Medulla oblongata (tissue), 1 donor: ENCODE measurements around the gene TMEM19.
"Not testable (repeated sequence)": the region's sequence is repeated elsewhere in the genome, so short reads cannot be mapped to it uniquely, and the experiment has no call there.

Experiments
- DNase-seq: peaks from one replicate; pipeline ENCODE4 v3.0.0-alpha.2; 2015; ENCODE audit errors: extremely low spot score

Gene TMEM19

DNA sequence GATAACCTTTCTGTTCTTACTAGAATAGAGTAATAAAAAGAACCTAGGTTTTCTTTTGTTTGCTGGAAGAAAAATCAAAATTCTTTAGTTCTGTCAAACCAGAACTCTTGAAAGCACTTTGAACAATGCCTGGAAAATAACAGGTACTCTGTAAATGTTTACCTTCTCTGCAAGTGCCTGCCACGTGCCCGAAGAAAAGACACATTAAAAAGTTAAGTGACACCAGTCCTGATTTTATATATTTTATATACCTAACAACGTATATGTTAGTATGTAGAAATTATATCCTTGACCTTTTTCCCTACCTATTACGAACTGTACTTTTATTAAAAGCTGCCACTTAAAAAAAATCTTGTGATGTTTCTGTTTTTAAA lies 20.8 kb upstream of the TMEM19 start:
- DNase-seq: no peak

DNA sequence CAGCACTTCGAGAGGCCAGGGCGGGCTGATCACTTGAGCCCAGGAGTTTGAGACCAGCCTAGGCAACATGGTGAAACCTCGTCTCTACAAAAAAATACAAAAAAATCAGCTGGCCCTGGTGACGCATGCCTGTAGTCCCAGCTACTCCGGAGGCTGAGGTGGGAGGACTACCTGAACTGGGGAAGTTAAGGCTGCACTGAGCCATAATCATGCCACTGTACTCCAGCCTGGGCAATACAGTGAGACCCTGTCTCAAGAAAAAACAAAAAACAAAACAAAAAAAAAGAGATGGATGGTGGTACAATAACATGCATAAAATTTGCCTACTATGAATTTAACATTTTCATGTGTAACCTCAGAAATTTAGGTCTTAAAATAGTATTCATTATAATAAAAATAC lies 19.6 kb upstream of the TMEM19 start:
- no peak for DNase-seq

DNA sequence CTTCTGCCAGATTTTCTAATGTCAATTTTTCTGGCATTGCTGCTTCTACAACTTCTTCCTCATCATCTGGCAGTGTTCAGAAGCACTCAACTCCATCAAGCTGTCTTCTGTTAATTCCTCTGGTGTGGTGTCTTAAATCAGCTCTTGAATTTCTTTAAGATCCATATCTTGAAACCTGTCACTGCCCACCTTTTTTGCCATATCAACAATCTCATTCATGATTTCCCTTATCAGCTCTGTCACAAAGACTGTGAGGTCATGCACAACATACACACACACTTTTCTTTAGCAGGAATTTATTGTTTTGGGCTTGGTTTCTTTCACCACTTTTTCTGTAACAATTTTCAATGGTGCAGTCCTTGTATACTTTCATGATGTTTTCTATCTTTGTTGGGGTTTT lies 14.6 kb upstream of the TMEM19 start:
- DNase-seq: no peak

DNA sequence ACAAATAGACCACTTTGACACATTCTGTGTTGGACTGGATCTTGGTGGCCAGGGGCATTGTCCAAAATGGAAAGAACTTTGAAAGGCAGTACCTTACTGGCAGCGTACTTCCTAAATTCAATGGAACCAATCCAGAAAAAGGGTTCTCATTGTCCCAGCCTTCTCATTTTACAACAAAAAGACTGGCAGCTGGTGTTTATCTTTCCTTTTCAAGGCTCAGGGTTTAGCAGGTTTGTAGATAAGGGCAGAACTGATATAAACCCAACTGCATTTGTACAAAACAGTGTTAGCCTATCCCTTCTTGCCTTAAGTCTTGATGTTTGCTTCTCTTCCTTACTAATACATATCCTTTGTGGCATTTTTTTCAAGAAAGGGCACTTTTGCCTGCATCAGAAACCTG lies 14.1 kb upstream of the TMEM19 start:
- no peak for DNase-seq

DNA sequence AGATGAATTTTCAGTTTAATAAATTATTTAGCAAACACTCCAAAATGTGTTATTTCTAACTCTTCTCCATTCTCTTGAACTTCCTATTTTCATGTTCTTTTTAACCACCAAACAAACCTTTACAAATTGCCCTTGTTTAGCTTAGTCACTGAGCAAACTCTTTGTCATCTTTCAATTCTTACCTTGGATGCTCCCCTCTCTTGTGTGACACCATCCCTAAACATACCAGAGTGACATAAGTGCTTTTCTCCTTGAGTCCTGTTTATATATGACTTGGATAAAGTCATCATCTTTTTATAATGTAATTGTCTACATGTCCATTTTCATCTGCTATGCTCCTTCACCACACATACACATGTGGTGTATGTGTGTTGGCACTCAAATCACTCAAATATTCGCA lies 3.4 kb upstream of the TMEM19 start:
- DNase-seq: no peak

DNA sequence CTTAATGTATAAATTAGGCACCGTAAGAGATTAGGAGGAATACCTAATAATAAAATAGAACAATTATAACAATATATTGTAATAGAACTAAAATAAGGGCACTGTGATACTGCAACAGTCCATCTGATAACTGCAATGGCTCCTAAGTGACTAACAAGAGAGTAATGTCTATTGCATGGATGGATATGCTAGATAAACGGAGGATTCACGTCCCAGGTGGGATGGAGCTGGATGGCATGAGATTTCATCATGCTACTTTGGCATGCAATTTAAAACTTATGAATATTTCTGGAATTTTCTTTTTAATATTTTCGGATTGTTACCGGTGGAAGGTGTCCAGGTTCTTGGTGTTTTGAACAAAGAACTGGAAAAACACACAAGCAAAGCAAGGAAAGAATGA lies 2.2 kb upstream of the TMEM19 start:
- no peak for DNase-seq

DNA sequence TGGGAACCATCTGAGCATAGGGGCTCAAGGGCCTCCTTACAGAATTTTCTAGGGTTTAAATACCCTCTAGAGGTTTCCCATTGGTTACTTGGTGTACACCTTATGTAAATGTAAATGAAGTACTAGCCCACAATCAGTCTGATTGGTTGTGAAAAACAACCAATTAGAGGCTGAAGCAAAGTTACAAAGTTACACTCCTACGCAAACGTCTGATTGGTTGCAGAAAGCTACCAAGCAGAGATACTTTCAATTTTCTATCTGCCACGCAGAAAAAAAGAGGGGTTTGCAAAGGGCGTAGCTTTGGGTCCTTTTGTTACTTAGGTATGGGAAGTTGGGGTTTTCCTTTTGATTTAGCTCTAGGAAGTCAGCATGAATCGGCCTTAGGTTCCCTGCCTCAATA lies 1.8 kb upstream of the TMEM19 start:
- DNase-seq: peak; percentile 49

DNA sequence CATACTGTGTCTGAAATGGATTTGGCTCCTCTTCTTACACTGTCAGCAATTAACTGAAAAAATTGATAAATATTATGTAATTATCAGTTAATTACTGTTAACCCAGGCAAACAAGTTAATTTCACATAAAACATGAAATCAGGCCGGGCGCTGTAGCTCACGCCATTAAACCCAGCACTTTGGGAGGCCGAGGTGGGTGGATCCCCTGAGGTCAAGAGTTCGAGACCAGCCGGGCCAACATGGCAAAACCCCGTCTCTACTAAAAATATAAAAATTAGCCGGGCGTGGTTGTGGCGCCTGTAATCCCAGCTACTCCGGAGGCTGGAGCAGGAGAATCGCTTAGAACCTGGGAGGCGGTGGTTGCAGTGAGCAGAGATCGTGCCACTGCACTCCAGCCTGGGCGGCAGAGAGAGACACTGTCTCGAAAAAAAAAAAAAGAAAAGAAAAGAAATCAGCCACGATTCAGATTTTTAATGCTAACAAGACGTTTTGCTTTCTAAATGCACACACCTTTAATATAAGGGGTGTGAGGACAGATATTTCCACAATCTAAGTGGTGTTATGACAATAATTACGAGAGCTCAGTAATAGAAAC lies 473 bp upstream of the TMEM19 start:
- no peak for DNase-seq

DNA sequence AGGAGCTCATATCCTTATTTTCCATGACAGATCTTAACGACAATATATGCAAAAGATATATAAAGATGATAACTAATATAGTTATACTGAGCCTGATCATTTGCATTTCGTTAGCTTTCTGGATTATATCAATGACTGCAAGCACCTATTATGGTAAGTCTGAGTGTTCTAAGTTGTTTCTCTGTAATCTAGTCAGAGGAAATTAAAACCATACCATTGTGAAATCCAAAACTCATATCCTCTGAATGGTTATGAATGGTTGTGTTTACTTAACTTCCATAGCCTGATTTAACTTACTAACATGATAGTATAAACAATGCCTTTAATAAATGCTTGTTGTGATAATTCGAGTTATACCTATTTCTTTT lies 760 bp downstream of the TMEM19 start:
- DNase-seq: no peak

DNA sequence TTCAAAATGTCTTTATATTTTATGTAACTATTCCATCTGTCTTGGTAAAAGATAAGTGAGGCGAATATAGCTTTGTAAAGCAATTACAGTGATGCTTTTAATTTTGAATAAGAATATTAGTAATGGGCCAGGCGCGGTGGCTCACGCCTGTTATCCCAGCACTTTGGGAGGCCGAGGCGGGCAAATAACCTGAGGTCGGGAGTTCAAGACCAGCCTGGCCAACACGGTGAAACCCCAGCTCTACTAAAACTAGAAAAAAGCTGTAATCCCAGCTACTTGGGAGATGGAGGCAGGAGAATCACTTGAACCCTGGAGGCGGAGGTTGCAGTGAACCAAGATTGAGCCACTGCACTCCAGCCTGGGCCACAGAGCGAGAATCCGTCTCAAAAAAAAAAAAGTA lies 1.3 kb downstream of the TMEM19 start:
- not testable (repeated sequence) for DNase-seq

DNA sequence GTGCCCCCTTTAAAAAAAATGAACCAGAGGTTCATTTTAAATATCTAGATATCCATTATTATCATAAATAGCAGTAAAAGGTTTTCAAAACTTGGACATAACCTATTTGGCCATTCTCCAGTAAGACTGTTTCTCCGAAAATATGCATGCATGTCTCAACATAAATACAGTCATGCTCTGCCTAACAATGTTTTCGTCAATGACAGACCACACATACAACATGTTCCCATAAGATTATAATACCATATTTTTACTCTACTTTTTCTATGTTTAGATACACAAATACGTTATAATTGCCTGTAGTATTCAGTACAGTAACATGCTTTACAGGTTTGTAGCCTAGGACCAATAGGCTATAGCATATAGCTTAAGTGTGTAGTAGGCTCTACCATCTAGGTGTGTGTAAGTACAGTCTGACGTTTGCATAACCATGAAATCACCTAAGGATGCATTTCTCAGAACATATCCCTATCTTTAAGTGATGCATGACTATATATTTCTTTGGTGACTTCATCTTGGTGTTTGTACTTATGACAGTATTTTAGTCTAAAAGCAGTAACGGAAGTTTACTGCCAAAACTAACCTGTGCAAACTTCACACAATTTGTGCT lies 3.2 kb downstream of the TMEM19 start:
- no peak for DNase-seq

DNA sequence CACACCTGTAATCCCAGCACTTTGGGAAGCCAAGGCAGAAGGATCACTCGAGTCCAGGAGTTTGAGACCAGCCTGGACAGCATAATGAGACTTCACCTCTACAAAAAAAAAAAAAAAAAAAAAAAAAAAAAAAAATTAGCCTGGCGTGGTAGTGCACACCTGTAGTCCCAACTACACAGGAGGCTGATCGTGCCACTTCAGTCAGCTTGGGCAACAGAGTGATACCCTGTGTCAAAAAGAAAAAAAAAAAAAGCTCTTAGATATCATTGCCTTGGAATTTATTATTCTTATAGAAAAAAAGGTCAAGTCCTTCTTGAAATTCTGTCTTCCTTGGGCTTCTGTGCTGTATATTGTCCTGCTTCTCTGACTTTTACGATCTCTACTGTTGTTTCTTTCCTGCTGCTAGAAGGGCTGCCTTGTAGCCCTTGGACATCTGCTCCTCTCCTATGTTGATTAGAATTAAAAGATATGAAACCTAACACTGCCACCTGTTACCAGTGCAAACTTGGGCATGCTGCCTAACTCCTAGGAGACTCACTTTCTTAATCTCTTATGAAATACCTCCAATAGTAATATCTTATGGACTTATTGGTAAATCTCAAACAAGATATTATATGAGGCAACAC lies 5.7 kb downstream of the TMEM19 start:
- no peak for DNase-seq

DNA sequence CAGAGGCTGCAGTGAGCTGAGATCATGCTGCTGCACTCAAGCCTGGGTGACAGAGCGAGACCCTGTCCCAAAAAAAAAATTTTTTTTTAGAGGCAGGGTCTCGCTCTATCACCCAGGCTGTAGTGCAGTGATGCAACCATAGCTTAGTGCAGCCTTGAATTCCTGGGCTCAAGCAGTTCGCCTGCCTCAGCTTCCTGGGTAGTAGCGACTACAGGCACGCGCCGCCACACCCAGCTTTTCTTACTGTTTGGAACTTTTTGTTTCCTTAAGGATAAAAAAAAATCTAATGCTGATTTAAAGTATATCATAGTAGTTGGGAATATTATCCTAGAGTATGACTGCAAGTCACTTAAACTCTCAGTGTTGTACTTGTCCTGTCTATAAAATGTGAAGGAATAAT lies 7.2 kb downstream of the TMEM19 start:
- DNase-seq: no peak

DNA sequence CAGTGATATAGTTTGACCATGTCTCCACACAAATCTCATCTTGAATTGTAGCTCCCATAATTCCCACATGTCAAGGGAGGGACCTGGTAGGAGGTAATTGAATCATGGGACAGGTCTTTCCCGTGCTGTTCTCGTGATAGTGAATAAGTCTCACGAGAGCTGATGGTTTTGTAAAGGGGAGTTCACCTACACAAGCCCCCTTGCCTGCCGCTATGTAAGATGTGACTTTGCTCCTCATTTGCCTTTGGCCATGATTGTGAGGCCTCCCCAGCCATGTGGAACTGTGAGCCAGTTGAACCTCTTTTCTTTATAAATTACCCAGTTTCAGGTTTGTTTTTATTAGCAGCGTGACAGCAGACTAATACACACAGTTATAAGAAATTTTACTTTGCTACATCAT lies 7.8 kb downstream of the TMEM19 start:
- DNase-seq: not testable (repeated sequence)

DNA sequence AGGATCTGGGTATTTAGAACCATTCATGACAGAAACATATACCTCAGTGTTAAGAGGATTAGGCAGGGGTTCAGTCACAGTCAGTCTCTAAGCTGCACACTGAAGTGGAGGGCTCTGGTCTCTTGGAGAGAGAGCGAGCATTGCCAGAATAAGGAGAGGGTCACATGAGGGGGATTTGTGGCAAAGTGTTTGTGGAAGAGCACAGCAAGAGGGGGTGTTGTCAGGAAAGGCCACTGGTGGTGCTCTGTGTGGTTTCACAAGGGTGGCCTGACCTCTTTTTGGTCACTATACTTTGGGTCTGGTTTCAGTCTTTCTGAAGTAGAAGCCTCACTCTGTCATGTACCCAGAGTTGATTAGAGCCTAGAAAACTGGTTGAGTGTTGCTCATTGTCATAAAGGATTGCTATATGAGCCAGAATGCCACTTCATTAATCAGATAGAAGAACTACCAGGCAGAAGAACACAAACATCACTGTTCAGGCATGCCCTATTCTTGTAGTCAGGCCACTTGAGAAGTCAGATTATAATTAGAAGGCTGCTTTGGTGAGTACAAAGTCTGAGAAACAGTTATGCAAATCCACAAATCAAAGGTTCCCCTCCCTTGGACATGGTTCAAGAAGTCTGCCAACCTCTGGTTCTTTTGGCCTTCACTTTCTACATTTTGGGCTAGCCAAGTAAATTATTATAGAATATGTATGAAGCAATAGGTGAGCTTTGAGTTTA lies 8.4 kb downstream of the TMEM19 start:
- no peak for DNase-seq

DNA sequence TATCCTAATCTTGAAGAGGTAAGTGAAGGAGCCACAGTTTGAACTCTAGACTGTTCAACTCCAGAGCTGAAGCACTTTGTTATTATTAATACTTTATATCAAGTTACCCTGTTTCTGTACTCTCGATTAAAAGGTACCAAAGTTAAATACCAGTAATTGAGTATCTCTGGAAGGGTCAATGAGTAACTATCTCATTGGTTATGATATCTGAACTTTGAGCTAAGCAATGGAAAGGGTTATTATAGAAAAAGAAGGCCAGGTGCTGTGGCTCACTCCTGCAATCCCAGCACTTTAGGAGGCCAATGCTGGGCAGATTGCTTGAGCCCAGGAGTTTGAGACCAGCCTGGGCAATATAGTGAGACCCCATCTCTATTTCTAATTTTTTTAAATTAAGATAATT lies 9.9 kb downstream of the TMEM19 start:
- no peak for DNase-seq

DNA sequence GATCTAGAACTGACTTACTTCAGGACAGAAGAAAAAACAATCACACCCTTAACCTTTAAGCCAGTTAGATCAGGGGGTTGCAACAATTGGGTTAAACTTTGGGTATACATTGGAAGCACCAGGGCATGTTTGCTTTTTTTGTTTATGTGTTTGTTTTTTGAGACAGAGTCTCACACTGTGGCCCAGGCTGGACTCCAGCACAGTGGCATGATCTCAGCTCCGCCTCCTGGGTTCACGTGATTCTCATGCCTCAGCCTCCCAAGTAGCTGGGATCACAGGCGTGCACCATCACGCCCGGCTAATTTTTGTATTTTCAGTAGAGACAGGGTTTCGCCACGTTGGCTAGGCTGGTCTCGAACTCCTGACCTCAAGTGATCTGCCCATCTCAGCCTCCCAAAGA lies 16.3 kb downstream of the TMEM19 start:
- not testable (repeated sequence) for DNase-seq

DNA sequence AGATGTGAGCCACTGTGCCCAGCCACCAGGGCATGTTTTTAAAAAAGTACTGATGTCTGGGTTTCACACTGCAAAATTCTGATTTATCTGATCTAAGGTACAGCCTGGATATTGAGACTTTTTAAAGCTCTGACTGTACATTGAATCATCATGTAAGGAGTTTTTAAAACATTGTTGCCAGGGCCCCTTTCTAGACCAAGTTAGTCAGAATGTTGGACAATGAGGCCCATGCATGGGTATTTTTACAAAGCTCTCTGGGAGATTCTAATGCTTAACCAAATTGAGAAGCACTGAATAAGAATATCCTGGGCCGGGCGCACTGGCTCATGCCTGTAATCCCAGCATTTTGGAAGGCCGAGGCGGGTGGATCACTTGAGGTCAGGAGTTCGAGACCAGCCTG lies 16.7 kb downstream of the TMEM19 start:
- no peak for DNase-seq

DNA sequence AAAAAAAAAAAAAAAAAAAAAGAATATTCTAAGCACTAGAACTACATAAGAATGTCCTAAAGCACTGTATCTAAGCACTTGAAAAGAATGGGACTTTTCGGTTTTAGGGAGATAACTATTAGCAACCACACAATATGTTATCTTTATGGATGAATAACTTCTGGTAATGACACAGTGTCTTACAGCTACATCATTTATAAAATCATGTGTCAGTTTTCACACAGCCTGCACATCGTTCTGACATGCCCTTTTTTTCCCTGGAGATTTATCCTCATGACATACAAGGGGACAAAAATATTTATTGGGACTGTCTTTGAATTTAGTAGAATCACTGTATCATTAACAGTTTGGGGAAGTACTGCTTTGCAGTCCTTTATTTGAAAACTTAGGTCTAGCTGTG lies 17.3 kb downstream of the TMEM19 start:
- DNase-seq: no peak

DNA sequence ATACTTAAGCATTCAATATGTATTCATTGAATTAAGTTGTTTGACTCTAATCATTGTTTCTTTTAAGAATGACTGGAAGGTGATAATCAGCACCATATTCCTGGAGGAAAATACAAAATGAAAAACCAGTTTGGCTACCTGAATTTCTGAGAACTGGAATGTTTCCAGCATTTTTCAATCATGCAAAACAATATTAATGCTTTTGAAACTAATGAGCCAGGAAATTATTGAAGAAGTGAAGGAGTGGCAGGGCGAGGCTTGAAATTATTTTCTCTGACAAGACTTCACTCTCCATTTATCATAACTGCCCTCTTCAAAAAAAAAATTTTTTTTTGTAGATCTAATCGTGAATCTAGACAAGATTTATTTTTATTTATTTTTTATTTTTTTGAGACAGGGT lies 19.0 kb downstream of the TMEM19 start:
- no peak for DNase-seq

DNA sequence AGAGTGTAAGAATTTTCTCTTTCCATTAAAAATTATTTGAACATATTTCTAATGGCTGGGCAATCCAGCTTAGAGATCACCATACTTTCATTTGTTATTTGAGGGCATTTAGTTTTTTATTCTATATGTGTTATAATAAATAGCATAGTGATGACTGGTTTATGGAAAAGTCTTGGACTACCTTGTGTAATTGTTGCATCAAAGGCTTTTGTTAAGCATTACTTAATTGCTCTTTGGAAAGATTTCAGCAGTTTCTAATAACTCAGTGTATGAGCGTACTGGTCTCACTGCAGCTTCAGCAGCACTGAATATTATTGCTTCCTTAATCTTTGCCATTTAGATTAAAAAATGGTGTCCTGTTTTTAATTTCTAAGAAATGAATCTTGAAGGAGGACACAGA lies 22.8 kb downstream of the TMEM19 start:
- DNase-seq: no peak

DNA sequence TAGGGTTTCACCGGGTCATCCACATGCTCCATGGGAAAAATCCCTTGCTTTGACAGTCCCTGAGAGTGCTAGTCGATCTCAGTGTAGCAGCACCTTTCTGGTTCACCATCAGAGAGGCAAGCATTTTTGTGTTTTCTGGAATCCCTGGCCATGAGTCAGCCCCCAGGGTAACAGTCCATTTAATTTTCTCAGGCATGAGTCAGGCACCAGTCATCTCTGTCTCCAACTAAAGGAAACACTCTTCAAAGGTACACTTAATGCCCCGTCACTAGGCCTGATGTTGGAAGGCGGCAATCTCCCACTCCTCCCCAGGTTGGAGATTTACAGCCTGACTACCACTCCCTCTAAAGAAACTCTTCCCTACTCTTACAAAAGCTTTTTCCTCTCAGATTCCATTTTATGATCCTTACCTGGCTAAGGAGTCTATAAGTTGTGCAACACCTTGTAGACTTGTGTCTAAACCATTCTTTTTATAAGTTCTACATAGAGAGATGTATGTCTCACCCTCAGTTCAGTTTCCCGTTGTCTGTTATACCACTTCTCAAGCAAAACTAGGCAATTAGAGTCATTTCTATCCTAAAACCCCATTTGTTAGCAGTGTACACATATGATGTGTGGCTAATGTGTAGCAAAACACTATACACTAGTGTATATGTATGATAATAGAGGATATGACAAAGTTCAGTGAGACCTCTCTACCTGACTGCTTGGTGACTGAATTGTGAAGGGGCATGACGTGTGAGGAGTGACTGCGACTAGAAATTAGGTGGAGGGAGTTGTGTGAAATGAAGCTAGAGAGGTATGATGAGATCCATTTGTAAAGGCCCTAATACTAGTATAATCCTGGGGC lies 24.6 kb downstream of the TMEM19 start:
- DNase-seq: no peak
